LNCaP clone FGC (cell line): Measurements from ENCODE around the gene ADRM1.

Experiments used
- DNase-seq: peaks from one replicate; pipeline ENCODE4 v3.0.0-alpha.2; 2011; ENCODE audit warnings: low read depth
- H3K4me3 ChIP-seq: 2 replicates; pipeline ENCODE4 v1.5.1; 2011; ENCODE audit warnings: mild to moderate bottlenecking, low read depth, low read length, control low read depth
- TF ChIP-seq, protein P1 (sequence below): IDR thresholded peaks from 2 replicates; pipeline ENCODE4 v1.5.1; 2012; ENCODE audit warnings: mild to moderate bottlenecking; ENCODE audit not compliant: control insufficient read depth, insufficient read depth; ENCODE audit errors: extremely low read depth

Gene ADRM1

DNA sequence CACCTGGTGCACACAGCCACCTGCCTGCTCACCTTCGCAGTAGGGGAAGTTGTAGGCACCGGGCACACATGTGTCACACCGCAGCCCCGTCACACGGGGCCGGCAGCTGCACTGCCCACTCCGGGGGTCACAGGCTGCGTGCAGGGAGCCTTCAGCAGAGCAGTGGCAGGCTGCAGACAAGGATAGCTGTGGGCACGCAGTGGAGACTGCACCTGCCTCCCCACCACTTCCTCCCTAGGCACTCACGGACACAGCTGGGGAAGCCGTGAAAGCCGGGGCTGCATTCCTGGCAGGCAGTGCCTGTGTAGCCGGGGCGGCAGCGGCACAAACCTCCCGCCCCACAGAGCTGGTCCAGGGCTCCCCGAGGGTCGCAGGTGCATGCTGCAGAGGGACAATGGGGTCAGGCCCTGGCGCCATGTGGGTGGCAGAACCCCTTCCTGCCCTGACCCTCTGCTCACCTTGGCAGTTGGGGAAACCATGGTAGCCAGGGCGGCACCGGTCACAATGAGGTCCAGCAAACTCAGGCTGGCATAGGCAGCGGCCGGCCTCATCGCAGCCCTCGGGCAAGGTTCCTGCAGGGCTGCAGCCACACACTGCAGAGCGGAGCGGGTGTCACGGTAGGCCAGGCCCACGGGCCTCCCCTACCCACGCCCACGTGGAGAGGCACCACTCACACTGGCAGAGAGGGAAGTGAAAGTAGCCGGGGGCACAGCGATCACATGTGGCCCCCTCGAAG lies 34.9 kb downstream of the ADRM1 start:
- no peak overlapping the region for H3K4me3 ChIP-seq
- TF ChIP-seq, protein P1, sequence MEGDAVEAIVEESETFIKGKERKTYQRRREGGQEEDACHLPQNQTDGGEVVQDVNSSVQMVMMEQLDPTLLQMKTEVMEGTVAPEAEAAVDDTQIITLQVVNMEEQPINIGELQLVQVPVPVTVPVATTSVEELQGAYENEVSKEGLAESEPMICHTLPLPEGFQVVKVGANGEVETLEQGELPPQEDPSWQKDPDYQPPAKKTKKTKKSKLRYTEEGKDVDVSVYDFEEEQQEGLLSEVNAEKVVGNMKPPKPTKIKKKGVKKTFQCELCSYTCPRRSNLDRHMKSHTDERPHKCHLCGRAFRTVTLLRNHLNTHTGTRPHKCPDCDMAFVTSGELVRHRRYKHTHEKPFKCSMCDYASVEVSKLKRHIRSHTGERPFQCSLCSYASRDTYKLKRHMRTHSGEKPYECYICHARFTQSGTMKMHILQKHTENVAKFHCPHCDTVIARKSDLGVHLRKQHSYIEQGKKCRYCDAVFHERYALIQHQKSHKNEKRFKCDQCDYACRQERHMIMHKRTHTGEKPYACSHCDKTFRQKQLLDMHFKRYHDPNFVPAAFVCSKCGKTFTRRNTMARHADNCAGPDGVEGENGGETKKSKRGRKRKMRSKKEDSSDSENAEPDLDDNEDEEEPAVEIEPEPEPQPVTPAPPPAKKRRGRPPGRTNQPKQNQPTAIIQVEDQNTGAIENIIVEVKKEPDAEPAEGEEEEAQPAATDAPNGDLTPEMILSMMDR = no peak
- DNase-seq = no peak

DNA sequence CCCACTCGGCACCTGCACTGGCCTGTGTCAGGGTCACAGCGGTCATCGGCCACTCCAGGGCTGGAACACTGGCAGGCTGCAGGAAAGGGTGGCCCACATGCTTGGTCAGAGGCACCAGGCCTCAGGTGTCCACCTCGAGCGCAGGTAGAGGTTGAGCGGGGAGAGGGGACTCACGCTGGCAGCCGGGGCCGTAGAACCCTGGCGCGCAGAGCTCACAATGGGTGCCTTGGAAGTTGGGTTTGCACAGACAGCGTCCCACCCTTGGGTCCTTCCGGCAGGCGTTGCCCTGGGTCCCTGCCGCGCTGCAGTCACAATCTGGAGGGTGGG lies 35.5 kb downstream of the ADRM1 start:
- DNase-seq = no peak
- no peak overlapping the region for H3K4me3 ChIP-seq
- TF ChIP-seq, protein P1 = no peak

DNA sequence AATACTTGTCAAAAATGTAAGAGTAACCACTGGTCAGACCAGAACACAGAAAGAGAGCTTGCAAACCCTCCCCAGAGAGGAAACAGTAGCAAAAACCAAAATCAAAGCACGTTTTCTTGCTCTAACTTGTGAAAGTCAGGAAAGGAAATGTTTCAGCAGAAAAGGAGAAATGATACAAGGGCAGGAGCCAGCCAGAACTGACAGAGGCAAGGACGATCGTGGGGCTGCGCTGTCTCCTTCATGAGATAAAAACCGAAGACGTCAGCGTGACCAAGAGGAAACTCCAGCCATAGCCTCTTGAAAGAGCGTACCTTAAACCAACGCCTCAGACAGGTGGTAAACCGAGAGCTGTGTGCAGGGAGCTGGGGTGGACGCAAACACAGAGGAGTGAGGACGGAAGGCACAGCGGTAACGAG lies 36.9 kb downstream of the ADRM1 start:
- TF ChIP-seq, protein P1 = no peak
- no peak overlapping the region for H3K4me3 ChIP-seq
- no peak for DNase-seq

DNA sequence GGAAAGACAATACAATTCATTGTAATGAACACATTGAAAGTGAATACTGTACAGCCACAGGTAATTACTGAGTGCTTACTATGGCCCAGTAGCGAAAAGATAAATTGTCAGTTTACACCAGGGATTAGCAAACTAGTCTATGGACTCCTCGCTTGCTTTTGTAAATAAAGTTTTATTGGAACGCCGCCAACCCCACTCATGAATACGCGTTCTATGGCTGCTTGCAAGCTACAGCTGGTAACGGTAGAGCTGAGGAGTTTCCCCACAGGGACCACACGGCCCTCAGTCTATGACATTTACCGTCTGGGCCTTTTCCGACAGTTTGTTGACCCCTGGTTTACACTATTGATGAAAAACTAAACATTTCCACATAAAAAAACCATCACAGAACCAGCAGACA lies 40.1 kb downstream of the ADRM1 start:
- TF ChIP-seq, protein P1 = no peak
- no peak for DNase-seq
- no peak overlapping the region for H3K4me3 ChIP-seq

DNA sequence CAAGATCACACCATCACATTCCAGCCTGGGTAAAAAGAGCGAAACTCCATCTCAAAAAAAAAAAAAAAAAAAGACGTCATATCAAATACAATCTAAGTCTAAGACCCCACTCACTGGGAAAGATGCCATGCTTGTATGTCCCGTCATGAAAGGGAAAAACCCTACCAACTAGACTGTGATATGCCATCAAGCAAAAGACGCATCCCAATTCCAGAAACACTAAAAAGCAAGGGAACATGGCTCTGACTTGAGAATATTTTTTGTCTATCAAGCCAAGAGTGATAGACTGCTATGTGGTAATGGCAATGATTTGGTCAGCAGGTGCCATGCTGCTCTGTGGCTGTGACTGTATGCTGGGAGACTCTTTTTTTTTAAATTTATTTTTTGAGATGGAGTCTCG lies 41.3 kb downstream of the ADRM1 start:
- DNase-seq = no peak
- no peak overlapping the region for H3K4me3 ChIP-seq
- TF ChIP-seq, protein P1 = no peak

DNA sequence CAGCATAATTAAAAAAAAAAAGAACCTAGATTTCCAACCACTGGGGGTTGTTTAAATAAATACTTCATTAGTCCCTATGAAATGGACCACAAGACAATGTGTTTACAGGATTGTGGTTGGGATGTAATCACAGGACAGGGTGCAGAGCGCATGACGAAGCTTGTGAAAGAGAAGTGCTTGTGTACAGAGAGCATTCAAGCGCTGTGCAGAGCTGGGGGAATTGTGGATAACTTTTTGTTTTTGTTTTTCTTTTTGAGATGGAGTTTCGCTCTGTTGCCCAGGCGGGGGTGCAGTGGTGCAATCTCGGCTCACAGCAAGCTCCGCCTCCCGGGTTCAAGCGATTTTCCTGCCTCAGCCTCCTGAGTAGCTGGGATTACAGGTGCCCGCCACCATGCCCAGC lies 42.0 kb downstream of the ADRM1 start:
- DNase-seq = no peak
- TF ChIP-seq, protein P1 = no peak

More for the DNA sequence above, 42.0 kb downstream of the ADRM1 start:
- H3K4me3 ChIP-seq = no peak overlapping the region
